ENCODE measurements around the gene SLC22A1. TPM values are rescaled to one million over a fixed set of nuclear protein-coding genes. Genes with fewer than 3 reads are reported as not detected.

SLC22A1 gene
- total and polyA plus RNA-seq, 2 of the 4 experiments (the other 2 are of a cell fraction): 0.10 TPM; not detected in 1

DNA sequence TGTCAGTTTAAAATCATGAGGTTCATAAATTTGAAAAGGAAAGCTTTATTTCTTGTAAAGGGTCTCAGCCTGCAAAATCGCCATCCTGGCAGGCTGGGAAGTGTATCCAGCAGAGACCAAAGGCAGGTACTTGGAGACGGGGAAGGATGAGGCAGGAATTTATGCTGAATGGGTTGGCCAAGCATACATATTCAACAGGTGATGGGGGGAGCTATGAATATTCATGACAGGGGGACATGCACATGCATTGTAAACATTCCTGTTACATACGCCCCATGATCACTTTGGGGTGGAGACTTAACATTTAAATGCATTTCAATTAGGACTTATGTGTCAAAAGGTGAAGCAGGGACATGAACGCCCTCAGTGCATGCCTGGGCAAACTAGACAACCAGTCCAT is 9.8 kb upstream of the SLC22A1 start:
- Histone ChIP-seq H4K20me1 (ENCODE audit: insufficient read depth, low read length) (no peaks in the 10 kb centered on the region), H3K56ac (ENCODE audit: extremely low read depth, insufficient read depth, low read length) (no peak overlapping the region), H2AFZ (replicated peaks; ENCODE audit: low read length, poor library complexity) (no peak overlapping the region), H3K23ac (ENCODE audit: low read depth, low read length) (no peak overlapping the region), H2BK20ac (ENCODE audit: low read depth, low read length) (no peak overlapping the region), H4K8ac (ENCODE audit: low read depth in 2 of 2, low read length in 2 of 2) (no peak overlapping the region), H2BK120ac (ENCODE audit: low read depth, low read length) (no peak overlapping the region), H3K4ac (ENCODE audit: low read depth, low read length) (no peak overlapping the region), H3K9me1 (ENCODE audit: insufficient read depth, low read length) (peaks cover 2% of the 10 kb centered on the region; the same call in 1 of the 2 replicates), H3K27me3 (ENCODE audit: control insufficient read depth, insufficient read depth, low read length) (no peaks in the 10 kb centered on the region), H3K79me1 (ENCODE audit: low read depth in 1 of 2, low read length in 2 of 2) (no peaks in the 10 kb centered on the region), H3K4me3 (ENCODE audit: insufficient read depth, low read depth, low read length) (no peak overlapping the region), H3K4me2 (ENCODE audit: low read depth, low read length) (no peak overlapping the region), H3K9me3 (ENCODE audit: control insufficient read depth, insufficient read depth, low read length) (no peaks in the 10 kb centered on the region), H3K4me1 (ENCODE audit: control insufficient read depth, insufficient read depth, low read length) (no peaks in the 10 kb centered on the region), H3K14ac (replicated peaks; ENCODE audit: low read depth, low read length) (no peak overlapping the region), H4K5ac (ENCODE audit: low read depth, low read length) (no peak overlapping the region), H3K36me3 (ENCODE audit: control insufficient read depth, insufficient read depth, low read length) (peaks cover 12% of the 10 kb centered on the region; the same call in 1 of the 2 replicates), H3K27ac (ENCODE audit: insufficient read depth, low read length) (no peak overlapping the region), H2BK5ac (ENCODE audit: low read depth, low read length, poor library complexity, severe bottlenecking) (no peak overlapping the region), H2BK15ac (ENCODE audit: low read depth, low read length) (no peak overlapping the region), H3K9ac (ENCODE audit: low read depth, low read length) (no peak overlapping the region), H4K91ac (ENCODE audit: insufficient read depth, low read depth, low read length) (no peak overlapping the region), H3K18ac (ENCODE audit: low read depth, low read length) (no peak overlapping the region), H2AK5ac (ENCODE audit: low read depth, low read length) (no peak overlapping the region), H2AK9ac (replicated peaks; ENCODE audit: low read depth, low read length, poor library complexity) (peak overlapping the region; percentile 23)
- TF ChIP-seq, protein P1, sequence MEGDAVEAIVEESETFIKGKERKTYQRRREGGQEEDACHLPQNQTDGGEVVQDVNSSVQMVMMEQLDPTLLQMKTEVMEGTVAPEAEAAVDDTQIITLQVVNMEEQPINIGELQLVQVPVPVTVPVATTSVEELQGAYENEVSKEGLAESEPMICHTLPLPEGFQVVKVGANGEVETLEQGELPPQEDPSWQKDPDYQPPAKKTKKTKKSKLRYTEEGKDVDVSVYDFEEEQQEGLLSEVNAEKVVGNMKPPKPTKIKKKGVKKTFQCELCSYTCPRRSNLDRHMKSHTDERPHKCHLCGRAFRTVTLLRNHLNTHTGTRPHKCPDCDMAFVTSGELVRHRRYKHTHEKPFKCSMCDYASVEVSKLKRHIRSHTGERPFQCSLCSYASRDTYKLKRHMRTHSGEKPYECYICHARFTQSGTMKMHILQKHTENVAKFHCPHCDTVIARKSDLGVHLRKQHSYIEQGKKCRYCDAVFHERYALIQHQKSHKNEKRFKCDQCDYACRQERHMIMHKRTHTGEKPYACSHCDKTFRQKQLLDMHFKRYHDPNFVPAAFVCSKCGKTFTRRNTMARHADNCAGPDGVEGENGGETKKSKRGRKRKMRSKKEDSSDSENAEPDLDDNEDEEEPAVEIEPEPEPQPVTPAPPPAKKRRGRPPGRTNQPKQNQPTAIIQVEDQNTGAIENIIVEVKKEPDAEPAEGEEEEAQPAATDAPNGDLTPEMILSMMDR (conservative IDR thresholded peaks at IDR 0.05; ENCODE audit: low read depth, low read length): no peak
- TF ChIP-seq FOS (IDR thresholded peaks at IDR 0.05; ENCODE audit: low read depth, low read length): no peak
- no peak for TF ChIP-seq RAD21 (IDR thresholded peaks at IDR 0.05; ENCODE audit: low read length)
- TF ChIP-seq MAZ (IDR thresholded peaks at IDR 0.05; ENCODE audit: borderline replicate concordance, low read depth, low read length): no peak
- TF ChIP-seq POLR2A (IDR thresholded peaks at IDR 0.05; ENCODE audit: low read depth, low read length): no peak
- TF ChIP-seq, protein P2, sequence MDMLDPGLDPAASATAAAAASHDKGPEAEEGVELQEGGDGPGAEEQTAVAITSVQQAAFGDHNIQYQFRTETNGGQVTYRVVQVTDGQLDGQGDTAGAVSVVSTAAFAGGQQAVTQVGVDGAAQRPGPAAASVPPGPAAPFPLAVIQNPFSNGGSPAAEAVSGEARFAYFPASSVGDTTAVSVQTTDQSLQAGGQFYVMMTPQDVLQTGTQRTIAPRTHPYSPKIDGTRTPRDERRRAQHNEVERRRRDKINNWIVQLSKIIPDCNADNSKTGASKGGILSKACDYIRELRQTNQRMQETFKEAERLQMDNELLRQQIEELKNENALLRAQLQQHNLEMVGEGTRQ (IDR thresholded peaks at IDR 0.05; ENCODE audit: low read depth, low read length): no peak
- no peak for TF ChIP-seq MAFK (IDR thresholded peaks at IDR 0.05; ENCODE audit: low read depth, low read length)
- TF ChIP-seq CEBPB (IDR thresholded peaks at IDR 0.05; ENCODE audit: low read depth, low read length): no peak
- no peak for TF ChIP-seq BHLHE40 (IDR thresholded peaks at IDR 0.05; ENCODE audit: low read depth, low read length)
- no peak for TF ChIP-seq SMC3 (IDR thresholded peaks at IDR 0.05; ENCODE audit: low read depth, low read length)
- no peak for TF ChIP-seq MXI1 (IDR thresholded peaks at IDR 0.05; ENCODE audit: borderline replicate concordance, low read depth, low read length)
- no peak for TF ChIP-seq NFE2L2 (IDR thresholded peaks at IDR 0.05; ENCODE audit: low read depth, low read length)
- TF ChIP-seq RFX5 (IDR thresholded peaks at IDR 0.05; ENCODE audit: low read depth, low read length): no peak
- TF ChIP-seq, protein P3, sequence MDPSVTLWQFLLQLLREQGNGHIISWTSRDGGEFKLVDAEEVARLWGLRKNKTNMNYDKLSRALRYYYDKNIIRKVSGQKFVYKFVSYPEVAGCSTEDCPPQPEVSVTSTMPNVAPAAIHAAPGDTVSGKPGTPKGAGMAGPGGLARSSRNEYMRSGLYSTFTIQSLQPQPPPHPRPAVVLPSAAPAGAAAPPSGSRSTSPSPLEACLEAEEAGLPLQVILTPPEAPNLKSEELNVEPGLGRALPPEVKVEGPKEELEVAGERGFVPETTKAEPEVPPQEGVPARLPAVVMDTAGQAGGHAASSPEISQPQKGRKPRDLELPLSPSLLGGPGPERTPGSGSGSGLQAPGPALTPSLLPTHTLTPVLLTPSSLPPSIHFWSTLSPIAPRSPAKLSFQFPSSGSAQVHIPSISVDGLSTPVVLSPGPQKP (IDR thresholded peaks at IDR 0.05; ENCODE audit: borderline replicate concordance, low read depth, low read length): no peak
- TF ChIP-seq RCOR1 (IDR thresholded peaks at IDR 0.05; ENCODE audit: insufficient replicate concordance, low read length): no peak
- TF ChIP-seq CHD1 (IDR thresholded peaks at IDR 0.05; ENCODE audit: low read depth, low read length): no peak
- dilution Hi-C loops (cut with HindIII; ENCODE audit: low sequenced_read_pairs, unreplicated experiment) (no loop called here), intact Hi-C loops (cut with micrococcal nuclease) (no loop called here), in situ Hi-C loops (cut with MboI; ENCODE audit: low sequenced_read_pairs) (no loop called here)
- POLR2A ChIA-PET (ENCODE audit: unreplicated experiment): no interaction called here
- CTCF ChIA-PET: interaction anchor here (1.5 kb wide), 1 partner anchor 344 kb away, joined by 3 read pairs; no protein-coding TSS in a partner anchor
- no peak for DNase-seq
- no peak for ATAC-seq (ENCODE audit: low read depth)
- 92% methylated on average over 2 of the region's 4 CpGs; no CpG with 5 or more reads in 1 of the 2 experiments for WGBS, 2 experiments (ENCODE audit: extremely low coverage in 2 of 2, insufficient read length in 1 of 2)
- no TSS peak for BruUV-seq (replicated peaks)
